GM19324 (cell line): ENCODE measurements around the gene TMC7.
"Not testable (repeated sequence)": the region's sequence is repeated elsewhere in the genome, so short reads cannot be mapped to it uniquely, and the experiment has no call there.

Experiments used
- ATAC-seq: cut with Tn5 transposase; IDR thresholded peaks from one replicate; pipeline ENCODE4 v1.9.1; 2021; ENCODE audit warnings: mild to moderate bottlenecking, moderate library complexity; ENCODE audit not compliant: unreplicated experiment, low FRiP score

TMC7 gene

GRCh38 chr16:18975109-18975508 lies 8.6 kb upstream of the TMC7 start:
- no peak for ATAC-seq

- no peak for ATAC-seq
Measured at GRCh38 chr16:18979936-18980335, 3.8 kb upstream of the TMC7 start.

GRCh38 chr16:18984435-18985005 lies 786 bp downstream of the TMC7 start:
- no peak for ATAC-seq

GRCh38 chr16:18985256-18985655 lies 1.5 kb downstream of the TMC7 start:
- ATAC-seq, result not testable (repeated sequence)

- not testable (repeated sequence) for ATAC-seq
Measured at GRCh38 chr16:18991731-18992130, 8.0 kb downstream of the TMC7 start.

GRCh38 chr16:18993531-18993930 lies 9.8 kb downstream of the TMC7 start:
- ATAC-seq, result not testable (repeated sequence)

- ATAC-seq, result not testable (repeated sequence)
Measured at GRCh38 chr16:18994181-18994580, 10.4 kb downstream of the TMC7 start.

- ATAC-seq, result not testable (repeated sequence)
Measured at GRCh38 chr16:18995406-18995805, 11.7 kb downstream of the TMC7 start.

- not testable (repeated sequence) for ATAC-seq
Measured at GRCh38 chr16:18996536-18996935, 12.8 kb downstream of the TMC7 start.

- not testable (repeated sequence) for ATAC-seq
Measured at GRCh38 chr16:18997001-18997400, 13.3 kb downstream of the TMC7 start.

- no peak for ATAC-seq
Measured at GRCh38 chr16:18999045-18999393, 15.3 kb downstream of the TMC7 start.

GRCh38 chr16:19001788-19002187 lies 18.1 kb downstream of the TMC7 start:
- ATAC-seq, result no peak

- no peak for ATAC-seq
Measured at GRCh38 chr16:19003935-19004334, 20.2 kb downstream of the TMC7 start.

GRCh38 chr16:19005561-19006445 lies 22.1 kb downstream of the TMC7 start:
- ATAC-seq, result no peak

- no peak for ATAC-seq
Measured at GRCh38 chr16:19006446-19007315, 22.9 kb downstream of the TMC7 start.

GRCh38 chr16:19008245-19009169 lies 24.8 kb downstream of the TMC7 start:
- no peak for ATAC-seq

- no peak for ATAC-seq
Measured at GRCh38 chr16:19011169-19011731, 27.5 kb downstream of the TMC7 start.

- no peak for ATAC-seq
Measured at GRCh38 chr16:19014461-19014860, 30.7 kb downstream of the TMC7 start.

GRCh38 chr16:19017179-19017578 lies 33.4 kb downstream of the TMC7 start:
- ATAC-seq, result no peak

- ATAC-seq, result no peak
Measured at GRCh38 chr16:19020689-19021088, 37.0 kb downstream of the TMC7 start.
